ENCODE measurements around the gene FHL1. TPM values are rescaled to one million over a fixed set of nuclear protein-coding genes. Genes with fewer than 3 reads are reported as not detected.

The FHL1 gene
- total RNA-seq, 1 donor from 2014 or later = 68.3 TPM

DNA sequence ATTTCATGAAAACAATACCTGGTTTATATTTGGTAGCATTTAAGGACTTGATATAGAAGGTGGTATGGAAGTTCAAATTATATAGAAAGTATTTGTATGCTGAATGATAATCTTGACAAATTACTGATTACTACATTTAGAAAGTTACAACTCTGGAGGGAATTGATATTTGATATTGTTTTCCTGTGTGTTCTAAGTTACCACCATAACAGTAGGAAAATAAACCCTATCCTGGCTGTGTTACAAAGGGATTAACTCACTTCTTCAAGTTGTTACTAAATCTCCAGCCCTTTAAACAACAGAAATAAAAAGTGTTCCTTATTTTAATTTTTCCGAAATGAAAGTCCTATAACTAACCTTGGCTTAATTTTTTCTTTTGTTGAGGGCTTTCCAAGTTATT is 36.6 kb downstream of the FHL1 start:
- no peak for DNase-seq (ENCODE audit: extremely low read depth, low read depth, low spot score)

DNA sequence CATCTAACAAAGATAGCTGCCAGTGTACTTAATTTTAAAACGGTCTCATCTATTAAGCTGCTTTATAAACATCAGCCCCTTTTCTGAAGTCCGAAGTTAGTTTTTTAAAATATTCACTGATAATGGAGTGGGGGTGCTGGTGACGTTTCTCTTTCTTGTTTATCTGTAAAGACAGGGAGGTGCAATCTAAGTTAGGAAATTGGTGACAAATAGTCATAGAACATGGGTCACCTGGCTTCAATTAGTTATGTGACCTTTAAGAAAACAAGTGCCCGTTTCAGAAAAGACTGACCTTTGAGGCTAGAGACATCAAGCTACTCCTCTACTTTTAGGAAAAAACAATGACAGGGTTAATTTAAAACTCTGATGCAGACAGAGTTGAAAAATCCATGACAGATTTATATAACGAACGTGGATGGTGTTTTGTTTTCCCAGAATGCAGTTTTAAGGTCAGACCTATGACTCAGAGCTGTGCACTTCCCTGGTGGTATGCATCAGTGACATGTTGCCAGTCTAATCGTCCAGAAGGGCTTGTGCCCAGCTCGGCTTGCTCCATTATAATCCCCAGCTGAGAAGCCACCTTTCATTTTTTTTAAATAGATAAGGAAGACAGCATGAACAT is 38.2 kb downstream of the FHL1 start:
- DNase-seq (ENCODE audit: extremely low read depth, low read depth, low spot score) = no peak

DNA sequence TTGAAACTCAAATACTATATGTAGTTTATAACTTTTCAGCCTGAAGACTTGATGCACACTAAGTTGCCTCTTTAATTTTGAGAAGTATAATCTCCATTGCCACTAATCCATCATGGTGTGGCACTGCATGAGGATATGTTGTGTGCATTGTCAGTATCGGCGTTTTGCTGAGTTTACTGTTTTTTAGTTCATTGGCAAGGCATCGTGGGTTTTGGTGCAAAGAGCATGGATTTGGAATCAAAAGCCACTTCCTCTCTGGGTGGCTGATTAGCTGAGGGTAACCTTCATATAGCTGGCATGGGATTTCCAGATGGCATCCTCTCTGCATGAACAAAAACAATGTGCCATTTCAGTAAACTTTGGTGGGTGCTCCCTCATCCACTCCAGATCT is 38.7 kb downstream of the FHL1 start:
- DNase-seq (ENCODE audit: extremely low read depth, low read depth, low spot score) = no peak

DNA sequence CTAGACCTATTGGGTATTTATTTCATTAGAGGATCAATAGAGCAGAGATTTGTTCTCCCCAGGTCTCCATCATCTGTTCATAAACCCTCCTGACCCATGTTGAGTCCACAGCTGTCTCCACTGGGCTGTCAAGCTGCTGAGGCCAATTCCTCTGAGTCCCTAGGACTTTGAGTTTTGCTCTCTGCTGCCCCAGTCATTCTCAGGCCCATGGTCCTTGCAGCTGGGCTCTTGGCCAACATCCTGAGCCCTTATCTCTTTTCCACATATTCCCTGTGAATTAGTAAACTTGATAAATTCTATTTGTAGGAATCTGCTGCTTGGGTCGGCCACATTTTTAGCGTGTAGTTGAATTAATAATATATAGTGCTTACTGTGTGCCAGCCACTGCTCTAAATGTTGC is 41.9 kb downstream of the FHL1 start:
- no peak for DNase-seq (ENCODE audit: extremely low read depth, low read depth, low spot score)

DNA sequence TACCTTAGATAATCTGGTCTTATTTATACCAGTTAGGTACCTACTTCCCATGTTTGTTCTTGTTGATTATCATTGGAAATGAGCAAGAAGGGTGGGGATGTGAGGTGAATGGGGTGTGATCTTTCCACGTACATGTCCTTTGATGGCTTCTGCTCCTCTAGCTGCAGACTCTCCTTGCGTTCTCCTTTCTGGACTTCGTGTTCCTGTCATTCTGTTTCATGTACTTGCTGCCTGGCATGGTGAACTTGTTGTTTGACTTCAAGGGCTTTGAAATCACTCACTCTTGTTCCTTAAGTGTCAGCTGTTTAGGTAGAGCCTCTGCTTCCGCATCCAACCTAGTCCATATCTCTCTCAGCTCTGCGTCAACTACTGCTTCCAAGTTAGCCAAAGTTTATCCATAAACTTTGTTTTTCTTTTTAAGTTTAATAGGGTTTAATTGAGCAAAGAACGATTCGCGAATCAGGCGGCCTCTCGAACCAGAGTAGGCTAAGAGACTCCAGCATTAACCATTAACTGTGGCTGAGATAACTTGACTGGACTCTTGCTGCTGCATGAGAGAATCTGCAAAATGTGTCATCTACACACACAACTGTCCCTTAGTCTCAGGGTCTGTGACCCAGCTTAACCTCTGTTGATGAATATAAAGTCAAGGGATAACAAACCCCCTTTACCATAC is 42.8 kb downstream of the FHL1 start:
- DNase-seq (ENCODE audit: extremely low read depth, low read depth, low spot score) = no peak

DNA sequence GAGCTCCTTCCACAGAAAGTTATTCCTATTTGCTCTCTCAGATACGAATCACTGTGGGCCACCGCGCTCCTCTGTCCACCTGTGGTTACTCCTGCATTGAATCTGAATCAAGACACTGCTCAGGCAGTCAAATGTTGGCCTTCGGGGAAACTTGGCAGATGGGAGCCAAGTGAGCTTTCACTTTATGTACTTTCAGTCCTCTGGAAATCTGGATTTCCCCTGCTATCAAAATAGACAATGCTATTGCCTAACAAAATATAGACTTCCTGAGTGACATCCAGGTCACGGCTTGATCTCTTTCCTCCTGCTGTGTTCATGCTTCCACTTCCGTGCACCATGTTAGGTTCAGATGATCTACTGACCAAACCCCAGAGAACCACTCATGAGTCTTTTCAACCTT is 43.8 kb downstream of the FHL1 start:
- DNase-seq (ENCODE audit: extremely low read depth, low read depth, low spot score) = no peak

DNA sequence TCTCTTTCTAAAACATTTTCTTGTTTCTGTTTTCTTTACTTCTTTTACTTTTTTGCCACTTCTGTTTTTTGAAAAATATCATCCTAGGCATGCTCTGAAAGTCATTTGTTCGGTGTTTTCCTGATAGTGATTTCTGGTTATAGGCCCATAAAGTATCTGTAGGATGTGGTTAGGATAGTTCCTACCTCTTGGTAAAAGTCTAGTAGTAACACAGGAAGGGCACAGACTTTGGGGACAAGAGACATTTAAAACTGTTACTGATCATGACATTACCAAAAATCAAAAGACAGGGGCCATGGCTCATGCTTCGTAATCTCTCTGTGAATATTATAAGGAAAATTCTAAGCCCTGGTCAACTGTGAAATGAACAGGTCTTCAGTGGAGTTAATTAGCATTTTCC is 44.8 kb downstream of the FHL1 start:
- no peak for DNase-seq (ENCODE audit: extremely low read depth, low read depth, low spot score)

DNA sequence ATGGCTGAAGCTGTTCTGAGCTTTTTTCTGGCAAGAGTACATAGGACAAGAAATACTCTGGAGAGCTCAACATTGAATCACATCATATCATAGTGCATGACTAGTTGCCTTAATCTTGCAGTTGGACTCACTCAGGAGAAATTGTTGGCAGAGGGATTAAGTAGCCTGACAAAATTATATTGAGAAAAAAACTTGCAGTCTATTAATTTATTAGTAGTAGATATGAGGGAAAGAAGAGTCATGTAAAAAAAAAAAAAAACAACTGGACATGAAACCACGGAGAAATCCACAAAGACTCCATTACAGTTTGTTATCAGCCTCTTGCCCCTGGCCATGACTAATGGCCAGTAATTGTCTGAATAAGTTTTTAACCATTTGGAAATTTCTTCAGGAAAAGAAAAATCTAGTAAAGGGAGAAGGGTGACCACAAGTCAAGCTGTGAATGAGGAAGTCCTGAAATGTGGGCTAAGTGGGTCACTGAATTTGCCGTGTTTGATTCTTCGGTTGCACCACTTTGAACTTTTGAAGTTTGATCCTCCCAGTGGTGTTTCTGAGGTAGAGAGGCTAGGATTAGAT is 45.6 kb downstream of the FHL1 start:
- no peak for DNase-seq (ENCODE audit: extremely low read depth, low read depth, low spot score)

DNA sequence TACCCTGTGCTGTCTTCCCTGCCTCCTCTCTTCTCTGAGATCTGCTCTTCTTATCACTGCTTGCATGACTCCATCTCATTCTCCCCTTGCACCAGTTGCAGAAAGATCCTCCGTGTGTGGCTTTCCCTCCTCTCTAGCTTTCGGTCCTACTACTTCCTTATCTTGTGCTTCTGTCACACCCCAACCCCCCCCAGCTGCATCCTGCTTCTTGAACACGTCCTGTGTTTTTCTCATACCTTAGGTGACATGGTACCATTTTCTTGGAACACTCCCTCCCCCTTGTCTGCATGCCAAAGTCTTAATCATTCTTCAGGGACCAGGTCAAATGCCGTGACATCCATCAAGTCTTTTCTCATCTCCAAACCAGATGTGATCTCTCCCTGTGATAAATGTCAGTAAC is 46.4 kb downstream of the FHL1 start:
- DNase-seq (ENCODE audit: extremely low read depth, low read depth, low spot score) = no peak

DNA sequence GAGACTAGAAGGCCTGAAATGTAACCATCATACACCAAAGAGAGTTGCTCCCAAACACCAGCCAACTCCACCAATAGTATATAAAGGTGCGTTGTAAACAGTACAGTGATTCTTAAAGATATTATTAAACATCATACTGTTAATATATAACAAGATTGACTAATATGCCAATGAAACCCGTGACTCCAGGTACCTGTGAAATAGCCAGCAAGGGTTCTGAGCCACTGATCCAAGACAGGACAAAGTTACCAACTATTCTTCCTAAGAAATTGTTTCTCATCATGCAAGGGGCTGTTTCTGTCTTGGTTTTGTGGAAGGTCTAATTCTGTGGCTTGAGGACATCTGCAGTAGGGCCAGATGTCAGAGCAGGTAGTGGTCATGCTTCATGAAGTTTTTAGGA is 47.2 kb downstream of the FHL1 start:
- no peak for DNase-seq (ENCODE audit: extremely low read depth, low read depth, low spot score)

DNA sequence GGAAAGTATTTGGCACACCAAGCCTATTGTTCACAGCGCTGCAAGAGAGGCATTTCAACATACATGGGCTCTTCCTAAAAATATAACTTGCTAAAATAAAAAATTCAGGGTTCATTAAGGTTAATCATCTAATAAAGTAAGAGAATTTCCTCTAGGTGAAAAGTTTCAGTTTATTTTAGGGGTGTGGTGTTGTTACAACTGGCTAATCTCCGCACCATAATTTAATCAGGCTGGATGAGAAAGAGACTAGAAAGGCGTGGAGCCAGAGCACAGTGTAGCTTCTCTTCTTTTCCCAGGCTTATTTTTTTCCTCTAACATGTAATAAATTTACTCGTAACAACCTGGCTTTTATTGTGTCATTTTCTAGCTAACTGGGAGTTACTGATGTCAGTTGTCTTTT is 47.9 kb downstream of the FHL1 start:
- DNase-seq (ENCODE audit: extremely low read depth, low read depth, low spot score) = no peak

DNA sequence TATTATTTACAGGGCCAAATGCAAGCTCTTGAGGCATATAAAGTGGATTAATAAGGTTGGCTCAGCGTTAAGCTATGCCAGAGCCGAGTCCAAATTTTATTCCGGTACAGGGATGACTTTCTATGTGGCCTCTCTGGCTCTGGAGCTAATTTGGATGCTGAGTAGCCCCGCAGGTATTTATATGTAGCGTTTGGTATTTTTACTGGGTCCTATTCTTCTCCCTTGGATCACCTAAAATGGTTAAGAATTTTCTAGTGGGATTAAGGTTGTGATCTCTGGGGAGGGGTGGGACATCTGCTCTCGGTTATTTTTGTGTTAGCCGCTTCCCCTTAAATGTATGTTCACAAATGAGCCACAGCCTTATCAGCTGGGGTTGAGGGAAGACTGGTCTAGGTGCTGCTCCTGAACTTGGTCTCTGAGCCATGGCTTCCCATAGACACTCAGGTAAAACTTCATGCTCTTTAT is 49.4 kb downstream of the FHL1 start:
- DNase-seq (ENCODE audit: extremely low read depth, low read depth, low spot score) = no peak

DNA sequence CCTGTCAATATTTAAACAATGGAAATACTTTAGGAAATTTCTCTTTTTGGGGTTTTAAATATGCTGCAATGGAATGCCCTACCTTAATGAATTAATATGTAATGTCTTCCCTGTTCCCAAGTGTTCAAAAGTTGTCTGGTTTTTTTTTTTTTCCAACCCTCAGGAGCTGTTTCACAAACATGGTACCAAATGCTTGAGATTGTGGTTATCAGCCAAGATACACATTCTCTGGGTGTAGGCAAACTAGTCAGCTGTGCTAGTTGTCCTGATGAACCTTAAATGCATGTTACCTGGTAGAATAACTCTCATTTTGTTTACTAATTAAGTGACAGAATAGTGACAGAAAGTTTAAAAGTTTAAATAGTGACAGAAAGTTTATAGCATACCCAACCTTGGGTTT is 50.7 kb downstream of the FHL1 start:
- DNase-seq (ENCODE audit: extremely low read depth, low read depth, low spot score) = no peak

DNA sequence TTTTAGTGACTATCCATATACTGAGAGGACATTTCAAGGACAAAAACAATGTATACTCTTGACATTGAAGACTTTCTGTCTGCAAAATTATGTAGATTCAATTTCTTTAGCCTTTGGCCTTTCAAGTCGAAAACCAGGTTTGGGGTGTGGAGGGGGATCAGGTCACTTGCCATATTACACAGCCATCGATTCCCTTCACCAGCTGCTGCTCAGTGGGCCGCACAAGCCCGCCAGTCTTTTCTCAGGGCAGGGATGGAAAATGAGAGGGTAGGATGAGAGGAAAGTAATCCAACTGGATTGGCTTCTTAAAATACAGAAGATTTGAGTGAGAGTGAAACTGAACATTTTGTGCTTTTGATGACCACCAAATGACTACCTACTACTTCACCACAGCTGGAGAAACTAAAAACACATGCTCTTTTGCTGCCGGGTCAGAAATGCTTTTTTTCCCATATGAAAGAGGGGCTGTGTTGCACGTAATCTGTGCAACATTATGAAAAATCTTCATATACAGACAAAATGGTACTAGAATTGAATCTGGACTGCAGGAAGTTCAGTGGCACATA is 51.4 kb downstream of the FHL1 start:
- no peak for DNase-seq (ENCODE audit: extremely low read depth, low read depth, low spot score)

DNA sequence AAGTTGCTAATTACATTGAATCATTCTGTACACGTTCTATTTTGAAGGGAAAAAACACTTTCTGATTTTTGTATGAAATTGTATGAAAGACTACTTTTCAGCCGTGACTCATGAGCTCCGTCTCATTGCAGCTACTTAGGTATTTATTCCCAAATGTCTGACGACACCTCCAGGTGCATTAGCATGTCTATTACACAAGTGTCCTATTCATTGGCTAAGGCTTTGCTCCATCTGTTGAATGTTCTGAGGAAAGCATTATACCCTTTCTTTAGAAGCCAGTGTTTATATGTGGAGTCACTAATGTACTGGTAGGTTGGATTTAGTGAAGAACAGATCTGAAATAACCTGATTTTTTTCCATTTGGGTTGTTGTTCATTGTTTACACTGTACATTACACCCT is 52.0 kb downstream of the FHL1 start:
- no peak for DNase-seq (ENCODE audit: extremely low read depth, low read depth, low spot score)

DNA sequence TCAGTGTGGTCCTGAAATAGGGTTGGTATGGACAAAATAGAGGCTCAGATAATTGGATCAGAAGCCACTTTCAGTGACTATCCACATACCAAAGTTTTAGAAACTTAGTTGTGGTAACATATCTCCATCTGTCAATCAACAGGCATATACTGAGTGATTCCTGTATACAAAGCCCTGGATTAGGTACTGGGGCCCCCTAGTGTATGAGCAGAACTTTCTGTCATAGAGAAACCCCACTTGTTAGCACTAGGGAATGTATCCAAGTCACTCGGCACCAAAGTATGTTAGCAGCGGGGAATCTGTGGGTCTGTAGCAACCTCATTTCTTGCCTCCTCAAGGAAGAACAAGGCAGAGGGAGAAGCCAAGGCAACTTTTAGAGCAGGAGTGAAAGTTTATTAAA is 53.1 kb downstream of the FHL1 start:
- no peak for DNase-seq (ENCODE audit: extremely low read depth, low read depth, low spot score)

DNA sequence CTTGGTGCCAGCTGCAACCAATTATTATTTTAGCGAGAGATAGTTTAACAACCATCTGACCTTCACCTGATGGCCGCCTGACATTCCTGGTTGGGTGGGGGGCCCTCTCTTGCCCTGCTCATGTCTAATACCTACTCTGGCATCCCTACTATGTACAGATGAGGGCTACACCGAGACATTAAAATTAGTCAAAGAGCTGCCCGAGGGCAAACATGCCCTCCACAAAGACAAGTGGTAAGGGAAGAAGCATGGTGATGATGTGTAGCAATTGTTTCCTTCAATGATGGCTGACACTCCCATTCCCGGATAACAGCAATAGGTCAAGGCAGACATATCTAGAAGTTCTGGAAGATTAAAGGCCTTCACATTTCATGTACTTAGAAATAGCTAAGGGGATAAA is 54.3 kb downstream of the FHL1 start:
- no peak for DNase-seq (ENCODE audit: extremely low read depth, low read depth, low spot score)

DNA sequence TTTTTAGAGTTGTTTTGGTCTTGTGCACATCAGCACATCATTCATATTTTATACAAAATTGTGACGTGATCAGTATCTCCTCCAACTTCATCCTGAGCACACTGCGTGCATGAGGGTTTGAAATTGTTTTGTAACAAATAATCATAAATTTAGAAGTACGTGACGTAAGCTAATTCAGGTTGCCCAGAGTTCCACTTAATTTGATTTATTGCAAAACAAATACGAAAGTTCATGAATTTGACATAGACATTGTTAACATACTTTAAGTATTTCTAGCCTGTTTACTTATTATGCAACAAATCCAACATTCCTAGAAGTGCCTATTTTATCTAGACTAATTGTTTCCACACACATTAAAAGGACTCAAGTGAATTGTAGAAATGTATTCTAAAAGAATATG is 55.6 kb downstream of the FHL1 start:
- no peak for DNase-seq (ENCODE audit: extremely low read depth, low read depth, low spot score)

DNA sequence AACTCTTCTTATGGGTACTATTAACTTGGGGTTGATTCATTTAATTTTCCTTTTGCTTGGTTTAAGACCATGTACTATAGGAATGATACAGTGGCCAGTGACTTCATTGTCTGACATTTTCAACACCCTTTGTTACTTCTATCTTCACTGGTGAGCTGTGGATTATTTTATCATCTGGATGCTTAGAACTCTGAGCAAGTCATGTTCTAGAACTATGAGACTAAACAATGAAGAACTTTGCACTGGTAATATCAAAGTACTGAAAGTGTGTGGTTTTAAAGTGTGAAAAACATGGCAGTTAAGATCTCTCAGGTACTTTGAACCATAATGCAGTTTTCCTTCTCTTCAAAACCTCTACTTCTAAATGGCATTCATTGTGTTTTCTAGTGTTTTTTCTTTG is 56.1 kb downstream of the FHL1 start:
- DNase-seq (ENCODE audit: extremely low read depth, low read depth, low spot score) = no peak

DNA sequence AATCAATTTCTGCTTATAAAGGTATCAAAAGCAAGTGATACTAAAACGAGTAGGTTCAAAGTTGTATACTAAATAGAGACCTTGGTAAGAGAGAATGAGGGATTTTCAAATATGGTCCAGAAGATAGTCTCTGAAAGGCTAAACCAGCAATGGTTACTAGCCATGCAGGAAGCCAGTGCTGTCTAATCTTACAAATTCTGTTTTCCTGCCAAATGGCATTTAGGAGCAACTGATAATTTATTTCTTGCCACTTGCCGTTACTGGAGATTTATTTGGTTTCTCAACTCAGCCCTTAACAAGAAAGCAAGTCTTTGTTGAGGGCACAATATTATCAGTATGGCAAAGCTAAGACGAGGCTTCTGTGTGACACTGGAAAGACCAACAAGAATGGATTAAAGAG is 56.6 kb downstream of the FHL1 start:
- DNase-seq (ENCODE audit: extremely low read depth, low read depth, low spot score) = no peak

DNA sequence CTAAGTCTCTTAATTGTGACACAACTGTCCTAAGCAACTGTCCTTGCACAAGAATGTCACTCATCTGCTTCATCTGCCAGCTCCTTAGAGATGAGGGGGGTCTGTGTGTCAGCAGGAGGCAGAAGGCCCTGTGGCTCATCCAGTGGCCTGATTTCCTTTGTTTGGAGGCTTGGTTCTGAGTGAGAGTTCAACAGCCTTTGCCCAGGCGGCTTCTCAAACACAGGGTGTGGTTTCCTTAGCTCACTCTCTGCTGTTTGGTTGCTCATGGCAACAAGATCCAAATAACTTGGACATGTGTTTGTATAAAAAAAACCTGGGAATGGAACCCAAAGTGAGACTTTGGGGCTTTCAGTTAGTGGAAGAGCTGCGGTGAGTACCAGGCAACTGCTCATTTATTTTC is 57.2 kb downstream of the FHL1 start:
- no peak for DNase-seq (ENCODE audit: extremely low read depth, low read depth, low spot score)

DNA sequence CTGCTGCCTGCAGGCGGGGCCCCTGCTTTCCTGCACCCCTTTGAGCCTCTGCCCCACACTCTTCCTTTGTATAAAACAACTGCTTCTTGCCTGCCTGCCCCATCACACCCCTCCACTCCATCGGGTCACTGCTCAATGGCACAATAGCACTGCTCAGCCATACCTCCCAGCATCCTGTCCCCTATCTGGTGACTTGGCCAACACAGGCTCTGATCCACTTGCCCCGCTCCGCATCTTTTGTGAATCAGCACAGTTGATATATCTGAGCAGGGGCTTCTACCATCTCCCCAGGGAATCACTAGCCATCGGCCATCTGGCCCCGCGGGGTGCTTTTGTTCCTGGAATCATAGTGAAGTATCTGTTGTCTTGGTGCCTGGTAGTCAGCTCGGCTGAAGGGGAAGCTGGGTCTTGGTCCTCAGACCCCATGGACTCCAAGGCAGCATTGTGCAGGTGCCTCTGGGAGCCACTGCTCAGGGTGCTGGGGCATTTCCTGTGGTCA is 58.6 kb downstream of the FHL1 start:
- no peak for DNase-seq (ENCODE audit: extremely low read depth, low read depth, low spot score)

All from glomerular endothelial cell (primary cell).